ENCODE measurements around the gene UBXN4. TPM values are rescaled to one million over a fixed set of nuclear protein-coding genes. Genes with fewer than 3 reads are reported as not detected.

UBXN4 gene
- total and polyA plus RNA-seq, 2 of the 13 experiments (the other 11 are each of a cell fraction or from before 2014, with no cell fraction given): 74.2 to 104 TPM

GRCh38 chr2:135768863-135769262 is 27.2 kb downstream of the UBXN4 start:
- no peaks in the 10 kb centered on the region for H3K4me1 ChIP-seq (ENCODE audit: insufficient read depth, low read length)
- in situ Hi-C loops (cut with HindIII; ENCODE audit: extremely low pct_ligation_motif_present, low pct_unique_long_range_greater_than_20kb): no loop called here
- ChIA-PET POLR2A (no interaction called here), CTCF (ENCODE audit: low intra/inter-chr PET ratio, low total read pairs) (no interaction called here)
- H2AFZ ChIP-seq (ENCODE audit: low read length): no peak overlapping the region
- no peak for DNase-seq (ENCODE audit: low spot score)
- no peak overlapping the region for H3K4me3 ChIP-seq (replicated peaks in 1 of 3; ENCODE audit: insufficient read depth in 1 of 3, low read depth in 2 of 3, low read length in 3 of 3)
- TF ChIP-seq HMG20A (CRISPR knock-in tag; IDR thresholded peaks at IDR 0.05; ENCODE audit: borderline replicate concordance) (no peak), ZNF484 (CRISPR knock-in tag; IDR thresholded peaks at IDR 0.05; ENCODE audit: borderline replicate concordance, low read depth) (no peak)
- H3K79me2 ChIP-seq (ENCODE audit: insufficient read depth, low read length): no peaks in the 10 kb centered on the region
- H3K27ac ChIP-seq (ENCODE audit: extremely low read length, insufficient read depth, low read length): no peak overlapping the region
- no TSS peak for BruUV-seq (replicated peaks)
- no peak overlapping the region for H3K9ac ChIP-seq (ENCODE audit: insufficient read depth, low read depth, low read length)
- H3K36me3 ChIP-seq (replicated peaks in 1 of 2; ENCODE audit: control insufficient read depth in 1 of 2, insufficient read depth in 2 of 2, low read length in 2 of 2): peaks cover 33 to 85% of the 10 kb centered on the region in 2 experiments
- ATAC-seq: no peak
- FAIRE-seq: no peak
- WGBS (ENCODE audit: low lambda C conversion rate): 97% methylated on average over 8 of the region's 8 CpGs
- no peaks in the 10 kb centered on the region for H3K27me3 ChIP-seq (ENCODE audit: control insufficient read depth in 1 of 2, insufficient read depth in 2 of 2, low read length in 2 of 2)
- intact Hi-C loops (cut with micrococcal nuclease; ENCODE audit: unreplicated experiment): no loop called here
- H3K4me2 ChIP-seq (ENCODE audit: low read depth, low read length): no peak overlapping the region
- no peaks in the 10 kb centered on the region for H4K20me1 ChIP-seq (ENCODE audit: insufficient read depth, low read length)
- H3K9me3 ChIP-seq (ENCODE audit: low read length): no peaks in the 10 kb centered on the region

GRCh38 chr2:135773319-135773718 is 31.7 kb downstream of the UBXN4 start:
- FAIRE-seq: no peak
- Histone ChIP-seq H4K20me1 (ENCODE audit: insufficient read depth, low read length) (no peaks in the 10 kb centered on the region), H3K9me3 (ENCODE audit: low read length) (no peaks in the 10 kb centered on the region), H3K4me1 (ENCODE audit: insufficient read depth, low read length) (no peaks in the 10 kb centered on the region), H3K4me2 (ENCODE audit: low read depth, low read length) (no peak overlapping the region), H3K27ac (ENCODE audit: extremely low read length, insufficient read depth, low read length) (no peak overlapping the region), H3K27me3 (ENCODE audit: control insufficient read depth in 1 of 2, insufficient read depth in 2 of 2, low read length in 2 of 2) (no peaks in the 10 kb centered on the region), H3K9ac (ENCODE audit: insufficient read depth, low read depth, low read length) (no peak overlapping the region), H3K36me3 (replicated peaks in 1 of 2; ENCODE audit: control insufficient read depth in 1 of 2, insufficient read depth in 2 of 2, low read length in 2 of 2) (peaks cover 39 to 88% of the 10 kb centered on the region in 2 experiments), H3K4me3 (replicated peaks in 1 of 3; ENCODE audit: insufficient read depth in 1 of 3, low read depth in 2 of 3, low read length in 3 of 3) (no peak overlapping the region), H3K79me2 (ENCODE audit: insufficient read depth, low read length) (no peaks in the 10 kb centered on the region), H2AFZ (ENCODE audit: low read length) (no peak overlapping the region)
- ChIA-PET POLR2A (no interaction called here), CTCF (ENCODE audit: low intra/inter-chr PET ratio, low total read pairs) (no interaction called here)
- intact Hi-C loops (cut with micrococcal nuclease; ENCODE audit: unreplicated experiment) (no loop called here), in situ Hi-C loops (cut with HindIII; ENCODE audit: extremely low pct_ligation_motif_present, low pct_unique_long_range_greater_than_20kb) (no loop called here)
- DNase-seq (ENCODE audit: low spot score): no peak
- no peak; the same call in 2 of the 3 replicates for ATAC-seq
- 92% methylated on average over 2 of the region's 2 CpGs for WGBS (ENCODE audit: low lambda C conversion rate)
- BruUV-seq (replicated peaks): no TSS peak
- TF ChIP-seq NRL (CRISPR knock-in tag; IDR thresholded peaks at IDR 0.05; ENCODE audit: borderline replicate concordance): no peak
- no peak for TF ChIP-seq ZNF580 (CRISPR knock-in tag; IDR thresholded peaks at IDR 0.05; ENCODE audit: borderline replicate concordance, low read depth)
- no peak for TF ChIP-seq U2AF2 (IDR thresholded peaks at IDR 0.05; ENCODE audit: low read depth, low read length)
- TF ChIP-seq ZNF431 (CRISPR knock-in tag; IDR thresholded peaks at IDR 0.05; ENCODE audit: borderline replicate concordance, low read depth): no peak
- TF ChIP-seq ZNF788 (CRISPR knock-in tag; IDR thresholded peaks at IDR 0.05; ENCODE audit: borderline replicate concordance): no peak
- TF ChIP-seq PAF1 (CRISPR knock-in tag; IDR thresholded peaks at IDR 0.05): no peak
- no peak for TF ChIP-seq MLX (CRISPR knock-in tag; IDR thresholded peaks at IDR 0.05)
- no peak for TF ChIP-seq ZNF503 (CRISPR knock-in tag; IDR thresholded peaks at IDR 0.05)
- TF ChIP-seq ZNF780A (CRISPR knock-in tag; IDR thresholded peaks at IDR 0.05): no peak
- no peak for TF ChIP-seq MED13 (CRISPR knock-in tag; IDR thresholded peaks at IDR 0.05)
- no peak for TF ChIP-seq CHD4 (IDR thresholded peaks at IDR 0.05; ENCODE audit: borderline replicate concordance, low read length)

All from HepG2 (cell line).